ENCODE results near the gene CNIH2.

CNIH2 gene

GRCh38 chr11:66327171-66328030 is 49.4 kb downstream of the CNIH2 start:
- in situ Hi-C loops (cut with HindIII; ENCODE audit: low sequenced_read_pairs), result no loop called here

- in situ Hi-C loops (cut with HindIII; ENCODE audit: low sequenced_read_pairs), result no loop called here
These were observed 50.0 kb downstream of the CNIH2 start for GRCh38 chr11:66328031-66328301.

- in situ Hi-C loops (cut with HindIII; ENCODE audit: low sequenced_read_pairs), result no loop called here
These were observed 50.5 kb downstream of the CNIH2 start for GRCh38 chr11:66328302-66329144.

GRCh38 chr11:66329165-66329673 is 51.2 kb downstream of the CNIH2 start:
- in situ Hi-C loops (cut with HindIII; ENCODE audit: low sequenced_read_pairs), result no loop called here

- in situ Hi-C loops (cut with HindIII; ENCODE audit: low sequenced_read_pairs), result loop anchor here (5.0 kb wide), 2 partner anchors 49 to 101 kb away; no protein-coding TSS in a partner anchor
These were observed 53.0 kb downstream of the CNIH2 start for GRCh38 chr11:66330931-66331330.

- in situ Hi-C loops (cut with HindIII; ENCODE audit: low sequenced_read_pairs), result loop anchor here (5.0 kb wide), 2 partner anchors 49 to 101 kb away; no protein-coding TSS in a partner anchor
These were observed 53.8 kb downstream of the CNIH2 start for GRCh38 chr11:66331542-66332370.

- in situ Hi-C loops (cut with HindIII; ENCODE audit: low sequenced_read_pairs), result loop anchor here (5.0 kb wide), 2 partner anchors 50 to 100 kb away; no protein-coding TSS in a partner anchor
These were observed 54.6 kb downstream of the CNIH2 start for GRCh38 chr11:66332371-66333219.

GRCh38 chr11:66333220-66333877 is 55.4 kb downstream of the CNIH2 start:
- in situ Hi-C loops (cut with HindIII; ENCODE audit: low sequenced_read_pairs), result loop anchor here (5.0 kb wide), 2 partner anchors 51 to 99 kb away; no protein-coding TSS in a partner anchor
